GM23248 (cell line): Measurements from ENCODE around the gene GNMT.

Experiments used
- EZH2 ChIP-seq: fragments of 200-600 bp; sonication (generic); IDR thresholded peaks from 2 replicates; pipeline ENCODE4 v1.6.1; 2018; ENCODE audit warnings: antibody characterized with exemption, mild to moderate bottlenecking; ENCODE audit not compliant: insufficient read depth, poor library complexity, severe bottlenecking
- EZH2phosphoT487 ChIP-seq: fragments of 200-600 bp; sonication (generic); IDR thresholded peaks from 2 replicates; pipeline ENCODE4 v1.6.1; 2018; ENCODE audit warnings: antibody characterized with exemption, moderate library complexity, mild to moderate bottlenecking, low read depth; ENCODE audit not compliant: insufficient read depth

DNA sequence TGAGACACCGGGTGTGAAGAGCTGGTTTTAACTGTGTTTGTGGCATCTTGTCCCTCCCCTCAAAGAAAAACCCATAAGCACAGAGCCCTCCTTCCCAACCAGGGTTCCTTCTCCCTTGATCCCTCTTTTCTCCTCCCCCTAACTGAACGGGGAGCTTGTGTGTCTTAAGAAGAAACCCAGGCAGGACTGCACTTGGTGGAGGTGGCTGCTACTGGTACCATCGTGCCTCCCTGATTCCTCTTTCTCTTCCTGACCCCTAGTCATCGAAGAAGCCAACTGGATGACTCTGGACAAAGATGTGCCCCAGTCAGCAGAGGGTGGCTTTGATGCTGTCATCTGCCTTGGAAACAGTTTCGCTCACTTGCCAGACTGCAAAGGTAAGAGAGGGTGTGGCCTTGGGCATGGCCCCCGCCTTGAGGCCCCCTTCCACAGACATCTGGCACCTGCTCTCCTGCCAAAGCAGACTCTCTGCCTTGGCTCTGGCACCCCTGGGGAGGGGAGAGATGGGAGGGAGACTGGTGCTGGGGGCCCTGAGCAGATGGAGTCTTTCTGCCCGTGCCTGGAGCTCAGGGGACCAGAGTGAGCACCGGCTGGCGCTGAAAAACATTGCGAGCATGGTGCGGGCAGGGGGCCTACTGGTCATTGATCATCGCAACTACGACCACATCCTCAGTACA lies 2.1 kb downstream of the GNMT start:
- TF ChIP-seq EZH2: no peak
- no peak for TF ChIP-seq EZH2phosphoT487
